WI38 (cell line): ENCODE data around the gene NOL4L.

Experiments used
- H3K4me3 ChIP-seq: 2 replicates; pipeline ENCODE4 v1.5.1; 2011; ENCODE audit warnings: low read depth, mild to moderate bottlenecking, control low read depth, low read length
- TF ChIP-seq, protein P1 (sequence below): IDR thresholded peaks from 2 replicates; pipeline ENCODE4 v1.5.1; 2012; ENCODE audit warnings: low read depth, mild to moderate bottlenecking, control low read depth, low read length

Gene NOL4L

DNA sequence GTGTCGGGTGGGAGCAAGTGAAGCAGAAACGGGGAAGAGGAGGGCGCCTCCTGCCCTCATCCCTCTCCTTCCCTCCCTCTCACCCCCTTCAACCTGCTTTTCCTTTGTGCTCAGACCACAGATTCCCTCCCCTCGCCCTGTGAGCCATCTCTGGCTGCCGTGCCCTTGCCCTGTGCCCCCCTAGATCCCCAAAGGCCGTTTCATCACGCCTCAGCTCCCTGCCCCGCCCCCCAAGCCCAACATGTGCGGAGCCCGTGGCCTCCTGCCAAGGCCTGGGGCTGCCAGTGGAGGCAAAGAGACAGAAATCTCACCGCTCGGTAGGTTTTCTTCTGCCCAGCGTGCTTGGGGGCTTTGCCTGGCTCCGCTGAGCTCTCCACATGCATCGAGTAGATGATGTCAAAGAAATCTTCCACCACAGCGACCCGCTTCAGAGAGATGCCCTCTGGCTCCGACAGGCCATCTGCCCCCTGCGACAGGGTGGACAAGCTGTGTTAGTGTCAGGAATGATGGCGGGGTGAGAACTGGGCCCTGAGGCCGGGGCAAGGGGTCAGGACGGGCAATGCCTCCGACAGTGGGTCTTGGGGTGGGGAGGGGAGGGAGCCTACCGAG, 57.6 kb downstream of the NOL4L start:
- H3K4me3 ChIP-seq: no peak overlapping the region
- TF ChIP-seq, protein P1, sequence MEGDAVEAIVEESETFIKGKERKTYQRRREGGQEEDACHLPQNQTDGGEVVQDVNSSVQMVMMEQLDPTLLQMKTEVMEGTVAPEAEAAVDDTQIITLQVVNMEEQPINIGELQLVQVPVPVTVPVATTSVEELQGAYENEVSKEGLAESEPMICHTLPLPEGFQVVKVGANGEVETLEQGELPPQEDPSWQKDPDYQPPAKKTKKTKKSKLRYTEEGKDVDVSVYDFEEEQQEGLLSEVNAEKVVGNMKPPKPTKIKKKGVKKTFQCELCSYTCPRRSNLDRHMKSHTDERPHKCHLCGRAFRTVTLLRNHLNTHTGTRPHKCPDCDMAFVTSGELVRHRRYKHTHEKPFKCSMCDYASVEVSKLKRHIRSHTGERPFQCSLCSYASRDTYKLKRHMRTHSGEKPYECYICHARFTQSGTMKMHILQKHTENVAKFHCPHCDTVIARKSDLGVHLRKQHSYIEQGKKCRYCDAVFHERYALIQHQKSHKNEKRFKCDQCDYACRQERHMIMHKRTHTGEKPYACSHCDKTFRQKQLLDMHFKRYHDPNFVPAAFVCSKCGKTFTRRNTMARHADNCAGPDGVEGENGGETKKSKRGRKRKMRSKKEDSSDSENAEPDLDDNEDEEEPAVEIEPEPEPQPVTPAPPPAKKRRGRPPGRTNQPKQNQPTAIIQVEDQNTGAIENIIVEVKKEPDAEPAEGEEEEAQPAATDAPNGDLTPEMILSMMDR: no peak

DNA sequence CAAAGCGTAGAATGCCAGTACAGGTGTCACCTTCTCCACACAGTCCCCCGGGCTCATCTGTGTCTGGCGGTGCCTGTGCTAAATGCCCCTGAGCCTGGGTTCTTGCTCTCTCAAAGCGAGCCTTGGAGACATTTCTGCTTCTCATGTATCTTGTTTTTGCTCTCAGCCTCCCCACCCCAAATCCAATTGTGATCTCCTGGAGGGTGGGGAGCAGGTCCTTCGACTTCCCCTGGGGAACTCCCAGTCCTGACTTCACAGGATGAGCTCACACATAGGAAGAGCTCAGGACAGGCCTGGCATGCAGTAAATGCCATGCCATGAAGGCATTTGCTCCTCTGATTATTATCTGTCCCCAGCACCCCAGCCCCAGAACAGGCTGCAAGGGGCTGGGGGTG, 58.1 kb downstream of the NOL4L start:
- no peak overlapping the region for H3K4me3 ChIP-seq
- TF ChIP-seq, protein P1: no peak

GRCh38 chr20:32526541-32526940, 58.6 kb downstream of the NOL4L start:
- no peak overlapping the region for H3K4me3 ChIP-seq
- TF ChIP-seq, protein P1: no peak

DNA sequence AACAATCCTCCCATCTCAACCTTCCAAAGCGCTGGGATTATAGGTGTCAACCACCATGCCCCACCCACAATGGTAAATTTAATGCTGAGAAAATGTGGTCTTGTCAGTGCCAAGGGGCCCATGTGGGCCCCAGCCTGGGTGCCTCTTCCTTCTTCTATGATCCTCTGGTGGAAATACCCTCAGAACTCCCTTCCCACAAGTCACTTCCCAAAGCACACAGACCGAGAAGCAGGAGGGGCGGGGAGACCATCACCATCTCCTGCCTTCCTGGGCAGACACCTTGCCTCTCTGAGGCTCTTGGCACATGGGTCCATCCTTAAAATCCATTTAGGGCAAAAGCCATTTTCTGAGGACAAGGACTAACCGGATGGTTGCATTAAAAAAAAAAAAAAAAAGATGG, 59.0 kb downstream of the NOL4L start:
- H3K4me3 ChIP-seq: no peak overlapping the region
- TF ChIP-seq, protein P1: no peak

DNA sequence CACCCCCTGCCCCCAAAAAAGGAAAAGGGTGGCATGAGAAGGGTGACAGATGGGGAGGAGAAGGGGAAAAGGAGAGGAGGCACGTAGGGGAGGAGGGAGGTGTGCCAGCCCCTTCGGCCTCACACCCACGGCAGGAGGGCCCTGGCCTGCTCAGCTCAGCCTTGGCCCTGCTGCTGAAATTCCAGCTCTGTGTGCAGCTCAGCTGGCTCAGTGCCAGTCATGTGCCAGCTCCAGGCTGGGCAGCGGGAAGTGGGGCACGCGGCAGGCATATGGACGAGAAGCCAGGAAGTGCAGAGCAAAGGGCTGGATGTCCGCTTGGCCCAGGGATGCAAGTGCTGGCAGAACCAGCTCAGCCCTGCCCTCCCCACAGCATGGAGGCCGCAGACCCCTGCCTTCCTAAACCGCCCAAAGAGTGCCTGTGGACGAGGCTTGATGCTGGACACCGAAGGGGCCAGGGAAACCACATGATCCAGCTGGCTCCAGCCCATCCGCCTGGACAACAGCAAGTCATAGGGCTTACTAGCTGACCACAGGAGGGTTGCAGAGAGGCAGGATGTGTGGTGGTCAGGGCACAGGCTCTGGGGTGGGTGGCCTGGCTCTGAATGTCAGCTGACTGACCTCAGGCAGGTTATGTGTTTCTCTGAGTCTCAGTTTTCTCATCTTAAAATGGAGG, 60.2 kb downstream of the NOL4L start:
- no peak overlapping the region for H3K4me3 ChIP-seq
- TF ChIP-seq, protein P1: no peak

GRCh38 chr20:32523613-32524213, 61.4 kb downstream of the NOL4L start:
- TF ChIP-seq, protein P1: no peak
- H3K4me3 ChIP-seq: no peak overlapping the region
